Stimulated activated CD8-positive, alpha-beta memory T cell treated with anti-CD3 and anti-CD28 coated beads, Interleukin-4, amount 100 ng/mL, for 48 hours (primary cell): Measurements from ENCODE around the gene IL22RA2.
"Not testable (repeated sequence)": the region's sequence is repeated elsewhere in the genome, so short reads cannot be mapped to it uniquely, and the experiment has no call there.

Experiments used
- DNase-seq: peaks from one replicate; pipeline ENCODE4 v3.0.0-alpha.2; 2020

Gene IL22RA2, protein sequence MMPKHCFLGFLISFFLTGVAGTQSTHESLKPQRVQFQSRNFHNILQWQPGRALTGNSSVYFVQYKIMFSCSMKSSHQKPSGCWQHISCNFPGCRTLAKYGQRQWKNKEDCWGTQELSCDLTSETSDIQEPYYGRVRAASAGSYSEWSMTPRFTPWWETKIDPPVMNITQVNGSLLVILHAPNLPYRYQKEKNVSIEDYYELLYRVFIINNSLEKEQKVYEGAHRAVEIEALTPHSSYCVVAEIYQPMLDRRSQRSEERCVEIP

DNA sequence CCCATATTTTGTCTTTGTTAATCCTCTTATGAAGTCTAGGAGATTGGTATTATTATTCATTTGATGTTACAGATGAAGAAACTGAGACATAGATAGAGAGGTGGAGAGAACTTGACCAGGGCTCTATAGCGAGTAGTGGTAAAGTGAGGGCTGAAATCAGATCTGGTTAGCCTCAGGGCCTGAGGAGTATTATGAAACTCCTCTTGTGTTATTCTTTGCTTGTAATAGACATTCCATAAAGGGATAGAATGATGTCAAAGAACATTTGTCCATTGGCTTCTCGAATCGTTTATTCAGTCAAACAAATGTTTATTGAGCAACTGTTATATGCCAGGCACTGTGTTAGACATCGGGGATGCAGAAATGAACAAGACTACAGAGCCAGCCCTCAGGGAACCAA is at the start of gene IL22RA2:
TSS of gene IL22RA2 (minus strand) at position 144 of the 400 bp plus-strand sequence. CDS start 11,895 bp downstream, outside the sequence.
- no peak for DNase-seq

DNA sequence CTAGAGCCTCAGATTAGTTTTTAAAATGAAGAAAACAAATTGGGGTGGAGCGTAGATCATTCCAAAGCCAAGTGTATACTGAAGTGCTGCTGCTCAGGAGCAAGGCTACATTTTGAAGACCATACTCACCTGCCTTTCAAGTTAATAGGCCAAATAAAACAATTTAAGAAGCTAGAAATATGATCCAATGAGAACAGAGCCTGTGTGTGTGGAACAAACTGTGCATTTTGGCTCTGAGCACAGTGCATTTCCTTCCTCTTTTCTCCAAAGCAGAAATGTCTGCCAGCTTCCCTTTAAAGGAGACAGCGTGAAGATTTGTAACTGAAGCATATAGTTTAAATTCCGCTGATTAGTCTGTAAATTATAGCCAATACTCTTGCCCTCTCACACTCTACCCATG is 48.9 kb upstream of the IL22RA2 start:
- DNase-seq, result no peak

DNA sequence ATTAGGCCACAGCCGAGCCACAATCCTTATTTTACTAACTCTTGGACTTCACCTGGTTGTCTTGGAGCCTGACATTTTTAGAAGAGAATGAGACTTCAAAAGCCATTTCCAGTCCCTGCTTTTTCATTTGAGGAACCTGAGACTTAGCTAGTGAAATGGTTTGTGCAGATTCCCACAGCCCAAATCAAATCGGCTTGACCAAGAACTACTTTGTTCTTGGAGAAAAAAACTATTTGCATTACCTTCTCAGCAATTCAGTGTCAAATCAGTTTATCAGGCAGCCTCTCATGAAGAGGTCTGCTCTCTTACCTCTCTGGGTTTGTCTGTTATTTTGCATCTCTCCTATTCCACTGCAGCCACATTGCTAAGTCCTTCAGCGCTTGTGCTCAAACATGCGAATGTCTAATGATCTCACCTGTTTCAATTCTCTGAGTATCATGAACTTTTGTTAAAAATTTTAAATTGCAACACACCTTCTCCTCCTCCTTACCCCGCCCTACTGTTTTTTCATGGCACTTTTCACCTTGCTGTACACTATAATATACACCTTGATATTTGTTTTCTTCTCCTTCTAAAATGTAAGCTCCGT is 46.3 kb upstream of the IL22RA2 start:
- no peak for DNase-seq

DNA sequence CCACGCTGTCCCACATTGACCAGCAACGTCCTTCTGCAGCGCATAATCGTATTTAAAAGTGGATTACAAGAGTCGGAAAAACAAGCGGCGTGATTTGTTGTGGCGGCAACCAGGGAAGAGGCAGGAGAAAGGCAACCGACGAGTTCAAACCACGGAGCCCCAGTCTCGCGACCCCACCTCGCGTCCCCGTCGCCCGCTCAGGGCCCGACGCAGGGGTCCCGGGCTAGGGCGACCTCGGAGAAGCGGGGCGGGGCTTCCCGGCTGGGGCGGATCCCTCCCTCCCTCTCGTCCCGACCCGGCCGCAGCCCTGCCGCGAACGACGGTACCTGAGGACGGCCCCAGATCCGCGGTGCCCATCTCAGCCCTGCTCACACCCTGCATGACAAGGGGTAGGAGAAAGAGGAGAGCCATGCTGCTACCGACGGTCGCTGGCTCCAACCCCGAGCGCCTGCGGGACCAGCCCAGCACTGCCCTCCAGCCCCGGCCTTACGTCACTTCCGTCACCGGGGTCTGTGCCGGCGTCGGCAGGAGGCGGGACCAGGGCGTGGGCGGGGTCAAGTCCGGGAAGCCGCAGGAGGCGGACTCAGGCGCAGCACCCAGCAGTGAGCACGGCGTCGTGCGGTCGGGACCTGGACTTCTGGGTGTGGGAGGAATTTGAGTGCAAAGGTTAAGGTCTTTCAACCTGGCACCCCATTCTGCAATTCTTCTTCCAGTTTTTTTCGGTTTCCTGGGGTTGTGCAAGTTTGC is 45.6 kb upstream of the IL22RA2 start, which contains the start of gene IFNGR1:
TSS of gene IFNGR1 (minus strand) at position 469 of the 747 bp plus-strand sequence. CDS start at position 411, 58 bp downstream.
- peak; percentile 99 for DNase-seq

DNA sequence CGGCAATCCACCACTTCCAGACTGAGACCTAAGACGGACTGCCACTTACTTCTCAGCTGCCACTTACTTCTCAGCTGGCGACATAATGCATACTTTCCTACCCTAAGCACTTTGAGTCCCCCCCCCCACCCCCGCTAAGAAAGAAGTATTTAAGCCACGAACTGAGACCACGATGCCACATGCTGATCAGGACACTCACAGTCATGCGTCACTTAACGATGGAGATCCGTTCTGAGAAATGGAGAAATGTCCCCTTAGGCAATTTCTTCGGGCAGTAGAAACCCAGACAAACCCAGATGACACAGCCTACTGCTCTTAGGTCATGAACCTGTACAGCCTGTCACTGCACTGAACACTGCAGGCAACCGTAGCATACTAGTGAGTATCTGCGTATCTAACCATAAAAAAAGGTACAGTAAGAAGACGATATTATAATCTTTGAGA is 45.1 kb upstream of the IL22RA2 start:
- DNase-seq, result peak; percentile 56

DNA sequence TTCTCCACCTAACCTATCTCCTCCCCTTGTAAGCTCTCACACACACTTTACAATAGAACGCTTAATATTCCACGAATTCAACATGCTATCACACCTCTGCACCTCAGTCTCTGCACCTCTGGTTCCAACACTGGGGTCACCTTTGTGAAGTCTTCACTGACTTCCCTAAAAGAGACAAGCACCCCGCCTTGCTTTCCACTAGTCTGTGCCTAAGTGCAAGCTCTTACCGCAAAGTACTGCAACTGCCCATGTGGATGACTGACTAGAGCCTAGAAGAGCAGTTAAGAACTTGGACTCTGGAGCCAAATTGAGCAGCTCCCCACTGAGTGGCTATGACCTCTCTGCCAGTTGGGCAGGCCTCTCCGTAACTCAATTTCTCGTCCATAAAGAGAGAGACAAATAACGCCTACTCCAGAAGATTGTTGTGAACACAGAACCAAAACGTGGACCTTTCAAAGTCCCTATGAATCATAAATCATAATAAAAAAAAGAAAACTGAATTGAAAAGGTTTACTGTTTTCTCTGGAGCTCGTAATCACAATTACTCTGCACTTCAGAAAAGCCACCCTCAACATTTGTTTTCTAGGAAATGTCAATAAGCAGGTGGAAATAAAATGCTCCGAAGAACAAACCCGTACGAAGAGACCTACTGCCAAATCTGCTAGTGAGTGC is 44.5 kb upstream of the IL22RA2 start:
- DNase-seq, result no peak

DNA sequence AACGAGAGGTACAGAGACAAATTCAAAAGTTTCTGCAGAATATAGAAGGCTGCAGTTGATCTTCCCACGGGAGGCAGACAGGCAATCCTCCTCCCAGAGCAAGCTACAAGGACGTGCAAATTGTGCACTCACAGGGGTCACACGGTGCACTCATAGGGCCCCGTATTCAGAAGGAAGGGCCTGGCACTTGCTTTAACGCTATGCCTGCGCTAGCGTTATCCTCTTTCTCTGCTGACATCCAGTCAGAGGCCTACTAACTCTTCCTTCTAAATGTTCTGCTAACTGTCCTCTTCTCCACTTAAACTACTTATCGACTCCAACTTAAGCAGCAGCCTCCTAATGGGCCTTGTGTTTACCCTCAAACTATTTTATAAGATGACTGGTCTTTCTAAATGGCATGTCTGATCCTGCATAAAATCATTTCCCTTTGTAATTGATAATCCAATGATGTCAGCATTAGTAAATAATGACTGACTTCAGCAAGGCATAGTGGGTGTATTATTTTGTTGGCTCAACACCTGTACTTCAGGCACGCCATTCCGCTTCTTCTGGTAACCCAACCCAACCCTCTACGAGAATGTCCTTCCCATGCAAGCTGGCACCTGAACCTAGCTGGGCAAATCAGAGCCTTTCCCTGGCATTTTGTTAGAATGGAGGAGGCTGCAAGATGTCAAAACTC is 43.6 kb upstream of the IL22RA2 start:
- DNase-seq, result no peak

DNA sequence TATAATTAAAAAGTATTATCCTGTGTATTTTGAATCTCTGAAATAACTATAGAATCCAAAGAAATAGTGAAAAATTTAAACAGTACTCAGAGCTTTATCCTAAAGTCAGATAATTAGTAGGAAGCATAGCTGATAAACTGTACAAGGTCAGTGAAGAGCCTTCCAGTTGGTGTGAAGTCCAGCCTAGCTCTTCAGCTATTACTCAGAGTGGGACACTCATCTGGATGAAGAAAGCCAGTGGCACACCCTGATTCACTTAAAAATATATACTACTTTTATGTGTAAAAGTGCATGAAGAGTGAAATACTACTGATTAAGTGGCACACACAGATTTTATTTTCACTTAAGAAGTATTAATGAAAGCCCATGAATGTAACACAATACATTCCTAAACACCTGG is 42.7 kb upstream of the IL22RA2 start:
- DNase-seq, result no peak

DNA sequence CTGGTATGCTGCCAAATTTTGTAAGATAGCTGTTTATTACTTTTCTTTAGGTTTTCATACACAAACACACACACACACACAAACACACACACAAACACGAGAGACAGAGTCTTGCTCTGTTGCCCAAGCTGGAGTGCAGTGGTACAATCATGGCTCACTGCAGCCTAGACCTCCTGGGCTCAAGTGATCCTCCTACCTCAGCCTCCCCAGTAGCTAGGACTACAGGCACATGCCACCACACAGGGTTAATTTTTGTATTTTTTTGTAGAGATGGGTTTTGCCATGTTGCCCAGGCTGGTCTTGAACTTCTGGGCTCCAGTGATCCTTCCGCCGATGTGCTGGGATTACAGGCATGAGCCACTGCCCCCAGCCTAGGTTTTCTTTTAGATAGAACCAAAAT is 42.2 kb upstream of the IL22RA2 start:
- not testable (repeated sequence) for DNase-seq

DNA sequence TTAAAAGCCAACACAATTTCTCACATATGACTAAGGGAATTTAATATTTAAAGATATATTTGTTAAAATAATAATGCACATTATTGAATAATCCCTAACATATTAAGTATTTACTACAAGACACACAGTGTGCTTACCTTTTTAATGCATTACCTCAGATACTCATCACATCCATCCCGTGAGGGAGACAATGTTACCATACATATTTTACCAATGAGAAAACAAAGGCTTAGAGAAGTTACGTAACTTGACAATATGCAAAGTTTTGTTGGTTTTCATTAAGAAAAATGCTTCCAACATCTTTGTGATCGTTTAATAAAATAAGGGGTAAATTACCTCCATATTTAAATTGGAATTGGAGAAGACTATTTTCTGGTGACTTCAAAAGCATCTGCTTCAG is 41.5 kb upstream of the IL22RA2 start:
- no peak for DNase-seq

DNA sequence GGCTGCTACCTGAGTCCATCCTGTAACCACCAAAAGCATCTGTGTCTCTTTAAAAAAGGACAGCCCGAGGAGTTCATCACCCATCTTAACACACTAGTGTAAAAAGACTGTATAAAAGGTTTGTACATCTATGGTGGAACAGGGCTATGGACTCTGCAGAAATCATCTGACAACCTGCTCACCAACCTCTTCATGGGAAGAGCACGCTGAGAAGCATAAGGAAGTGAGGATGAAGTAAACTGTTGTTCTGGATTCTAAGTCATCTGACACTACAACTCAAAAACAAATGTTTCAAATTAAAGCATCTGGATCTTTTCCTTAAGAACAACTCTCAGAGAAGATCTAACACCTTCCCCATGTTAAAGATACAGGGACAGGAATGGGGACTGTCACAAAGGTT is 40.4 kb upstream of the IL22RA2 start:
- no peak for DNase-seq

DNA sequence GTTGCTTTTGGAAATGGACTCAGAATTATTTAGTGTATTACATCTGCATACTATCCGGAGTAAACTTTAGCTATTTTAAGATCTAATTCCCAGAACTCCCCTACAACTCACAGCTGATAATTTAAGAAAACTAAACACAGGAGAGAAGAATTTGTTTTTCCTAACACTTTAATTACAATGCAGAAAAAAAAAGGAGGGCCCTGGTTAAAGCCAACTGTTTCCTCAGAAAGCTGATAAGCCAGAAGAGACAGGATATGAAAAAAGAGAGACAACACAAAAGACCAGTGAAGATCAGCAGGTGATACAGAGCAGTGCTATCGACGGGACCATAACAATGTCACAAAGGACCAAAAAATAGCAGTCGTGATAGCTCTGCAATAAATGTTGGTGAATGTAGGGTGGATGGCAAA is 39.9 kb upstream of the IL22RA2 start:
- DNase-seq, result no peak

DNA sequence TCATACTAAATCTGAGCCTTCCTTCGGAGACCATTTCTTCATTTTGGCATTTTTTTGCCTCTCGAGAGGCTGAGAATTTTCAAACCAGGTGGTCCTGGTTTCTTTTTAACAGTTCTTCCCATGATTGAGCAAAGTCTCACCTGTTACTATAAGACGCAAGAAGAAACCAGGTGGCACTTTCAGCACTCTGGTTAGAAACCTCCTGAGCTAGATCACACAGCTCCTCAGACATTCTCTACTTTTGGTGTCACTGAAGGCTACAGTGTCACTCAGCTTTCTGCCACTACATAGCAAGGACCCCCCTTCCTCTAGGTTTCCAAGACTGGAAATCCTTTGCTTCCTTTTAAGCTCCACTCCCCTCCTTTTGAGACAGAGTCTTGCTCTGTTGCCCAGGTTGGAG is 38.5 kb upstream of the IL22RA2 start:
- DNase-seq, result no peak

DNA sequence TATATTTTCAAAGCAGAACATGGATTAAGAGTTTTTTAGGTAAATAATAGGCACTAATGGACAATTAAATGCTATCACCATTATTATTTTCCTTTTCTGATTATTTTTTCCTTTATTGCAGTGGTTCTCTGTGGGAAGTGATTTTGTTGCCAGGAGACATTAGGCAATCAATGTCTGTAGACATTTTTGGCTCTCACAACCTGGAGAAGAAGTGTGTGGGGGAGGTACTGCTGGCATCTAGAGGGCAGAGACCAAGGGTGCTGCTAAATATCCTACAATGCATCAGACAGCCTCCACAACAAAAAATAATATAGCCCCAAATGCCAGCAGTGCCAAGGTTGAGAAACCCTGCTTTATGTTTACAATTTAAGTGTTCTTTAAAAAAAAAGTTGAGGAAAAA is 37.5 kb upstream of the IL22RA2 start:
- DNase-seq, result no peak

DNA sequence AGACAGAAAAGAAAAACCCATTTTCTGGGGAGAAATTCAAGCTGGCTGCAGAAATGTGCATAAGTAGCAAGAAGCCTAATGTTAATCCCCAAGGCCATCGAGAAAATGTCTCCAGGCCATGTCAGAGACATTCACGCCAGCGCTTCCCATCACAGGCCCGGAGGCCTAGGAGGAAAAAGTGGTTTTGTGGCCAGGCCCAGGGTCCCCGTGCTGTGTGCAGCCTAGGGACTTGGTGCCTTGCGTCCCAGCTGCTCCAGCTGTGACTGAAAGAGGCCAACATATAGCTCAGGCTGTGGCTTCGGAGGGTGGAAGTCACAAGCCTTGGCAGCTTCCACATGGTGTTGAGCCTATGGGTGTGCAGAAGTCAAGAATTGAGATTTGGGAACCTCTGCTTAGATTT is 34.8 kb upstream of the IL22RA2 start:
- DNase-seq, result no peak

DNA sequence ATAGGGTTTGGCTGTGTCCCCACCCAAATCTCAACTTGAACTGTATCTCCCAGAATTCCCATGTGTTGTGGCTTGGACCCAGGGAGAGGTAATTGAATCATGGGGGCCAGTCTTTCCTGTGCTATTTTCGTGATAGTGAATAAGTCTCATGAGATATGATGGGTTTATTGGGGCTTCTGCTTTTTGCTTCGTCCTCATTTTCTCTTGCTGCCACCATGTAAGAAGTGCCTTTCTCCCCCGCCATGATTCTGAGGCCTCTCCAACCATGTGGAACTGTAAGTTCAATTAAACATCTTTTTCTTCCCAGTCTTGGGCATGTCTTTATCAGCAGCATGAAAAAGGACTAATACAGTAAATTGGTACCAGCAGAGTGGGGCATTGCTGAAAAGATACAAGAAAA is 34.0 kb upstream of the IL22RA2 start:
- not testable (repeated sequence) for DNase-seq

DNA sequence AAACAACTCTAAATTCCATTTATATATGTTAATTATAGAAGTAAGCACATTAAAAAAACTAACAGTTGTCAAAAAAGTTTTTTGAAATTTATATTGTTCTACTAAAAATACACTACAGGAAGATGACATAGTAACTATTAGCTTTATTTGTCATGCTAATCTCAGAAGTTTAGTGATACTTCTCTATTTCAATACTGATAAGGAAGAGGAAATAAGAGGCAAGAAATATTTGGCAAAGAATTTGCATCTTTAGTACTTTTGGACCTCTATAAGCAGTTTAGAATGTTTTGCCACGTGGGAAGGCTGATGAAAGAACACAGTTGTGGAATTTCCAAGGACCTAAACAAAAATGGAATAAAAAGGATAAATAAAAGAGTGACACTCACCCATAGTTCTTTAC is 33.1 kb upstream of the IL22RA2 start:
- DNase-seq, result no peak

DNA sequence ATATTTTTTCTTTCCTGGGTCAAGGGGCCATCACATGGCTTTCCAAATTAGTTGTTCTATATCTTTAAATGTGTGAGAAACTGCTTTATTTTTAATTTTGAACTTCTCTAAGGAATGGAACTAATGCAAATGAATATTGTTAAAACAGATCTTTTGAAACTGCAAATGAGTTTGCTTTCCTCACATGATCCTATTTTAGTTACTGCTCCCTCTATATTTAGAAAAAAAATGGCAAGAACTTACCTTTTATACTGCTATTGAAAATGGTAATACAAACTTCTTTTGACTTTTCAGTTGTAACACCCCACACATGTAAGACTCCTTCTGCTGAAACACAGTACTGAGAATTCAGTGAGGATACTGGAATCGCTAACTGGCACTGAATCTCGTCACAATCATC is 29.8 kb upstream of the IL22RA2 start:
- DNase-seq, result no peak

DNA sequence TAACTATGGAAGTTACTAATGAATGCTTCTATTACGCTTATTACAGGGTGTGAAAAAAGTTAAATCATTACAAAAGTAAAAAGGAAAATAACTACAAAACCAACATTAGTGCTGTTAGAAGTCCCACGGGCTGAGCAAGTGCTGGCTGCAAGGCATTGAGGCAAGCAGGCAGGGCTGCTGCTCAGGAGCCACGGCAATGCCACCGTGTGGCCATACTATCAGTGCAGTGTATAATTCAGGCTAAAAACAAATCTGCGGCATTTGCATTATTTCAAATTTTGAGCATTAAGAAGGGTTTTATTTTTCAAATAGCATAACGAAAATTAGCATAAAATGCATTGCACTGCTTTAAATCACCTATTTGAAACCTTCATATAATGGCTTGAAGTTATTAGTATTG is 28.6 kb upstream of the IL22RA2 start:
- DNase-seq, result no peak

DNA sequence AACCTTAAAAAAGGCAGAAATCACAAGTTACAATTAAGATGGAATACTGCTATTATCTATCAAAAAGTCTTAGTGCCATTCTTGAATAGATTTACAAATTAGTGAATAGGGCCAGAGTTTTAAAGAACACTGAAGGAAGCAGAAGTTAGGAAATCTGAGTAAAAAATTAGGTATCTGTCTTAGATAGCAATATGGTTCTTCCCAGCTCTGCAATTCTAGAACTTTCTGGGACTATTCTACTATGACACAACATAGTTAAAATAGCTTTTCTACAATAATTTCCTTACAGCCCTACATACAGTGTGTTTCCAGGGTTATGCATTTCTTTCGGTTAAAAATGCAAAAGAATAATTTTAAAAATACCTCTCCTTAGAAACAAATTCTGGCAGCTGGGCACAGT is 27.6 kb upstream of the IL22RA2 start:
- no peak for DNase-seq

DNA sequence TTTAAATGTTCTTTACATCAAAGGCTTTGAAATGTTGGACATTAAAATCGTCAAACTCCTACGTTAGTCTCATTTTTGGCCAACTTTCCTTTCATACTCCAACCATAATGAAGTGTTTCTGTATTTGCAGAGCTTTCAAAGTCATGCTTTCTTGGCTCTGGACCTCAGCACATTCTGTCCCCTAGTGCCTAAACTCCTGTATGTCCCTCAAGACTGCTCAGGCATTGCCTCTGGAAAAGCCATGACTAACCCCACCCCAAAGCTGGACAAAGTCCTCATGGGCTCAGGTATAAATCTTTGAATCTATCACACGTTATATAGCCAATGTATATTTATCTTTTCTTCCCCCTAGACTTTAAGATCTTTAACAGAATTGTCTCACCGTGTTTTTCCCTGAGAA is 26.8 kb upstream of the IL22RA2 start:
- DNase-seq, result no peak

DNA sequence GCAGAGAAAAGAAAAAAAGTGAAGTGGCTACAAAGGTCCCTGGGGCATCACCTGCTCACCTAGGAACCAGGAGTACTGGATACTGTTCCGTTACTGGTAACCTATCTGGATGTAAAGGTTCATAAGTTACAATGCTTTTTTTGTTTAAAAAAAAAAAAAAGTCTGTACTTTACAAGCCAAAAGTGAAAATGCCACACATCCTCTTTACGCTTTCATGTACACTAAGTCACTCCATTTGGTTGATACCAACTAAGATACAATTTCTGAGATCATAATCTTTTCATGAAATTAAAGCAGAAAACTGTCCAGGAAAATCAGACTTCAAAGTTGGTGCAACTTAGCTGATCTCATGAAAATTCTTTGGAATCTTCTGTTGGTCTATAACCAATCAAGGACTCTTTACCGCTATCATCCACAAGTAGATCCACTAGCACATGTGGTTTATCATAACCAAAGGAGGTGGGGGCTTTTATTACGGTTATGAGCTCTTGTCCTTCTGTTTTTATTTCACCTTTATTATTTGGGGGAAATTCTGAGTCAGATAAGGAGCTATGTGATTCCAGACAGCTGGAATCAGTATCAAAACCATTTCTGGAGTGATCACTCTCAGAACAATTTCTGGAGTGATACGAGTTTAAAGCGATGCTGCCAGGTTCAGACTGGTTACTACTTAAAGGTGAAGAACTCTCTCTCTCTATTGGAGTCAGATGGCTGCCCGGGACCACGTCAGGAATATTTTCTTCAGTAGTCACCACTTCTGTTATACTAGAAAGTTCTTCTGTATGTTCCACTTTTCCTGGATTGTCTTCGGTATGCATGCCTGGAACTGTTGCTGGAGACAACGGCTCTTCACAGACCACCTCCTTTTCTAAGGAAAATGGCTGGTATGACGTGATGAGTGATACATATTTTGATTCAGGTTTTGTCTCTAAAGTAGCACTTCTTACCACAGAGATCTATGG is 24.5 kb upstream of the IL22RA2 start:
- no peak for DNase-seq
